Heart right ventricle (tissue), 16 donors: ENCODE results near the gene ADAMTS6. TPM values are rescaled to one million over a fixed set of nuclear protein-coding genes. Genes with fewer than 3 reads are reported as not detected.

Experiments
- ATAC-seq, 8 donors: fragments of 200-7000 bp; cut with Tn5 transposase; one replicate each; pipeline ENCODE4 v1.9.1; 2020; ENCODE audit warnings: mild to moderate bottlenecking in 8 of 8, moderate library complexity in 8 of 8, moderate number of reproducible peaks in 1 of 8
- DNase-seq, 2 donors: peaks; one replicate each; pipeline ENCODE4 v3.0.0-alpha.2; 2020
- H3K27ac ChIP-seq, 10 donors: fragments of 200-600 bp; sonication (generic) in 2 of 10; one replicate each; pipeline versions ENCODE4 v1.5.0 to v1.8.0; 2020 to 2022; ENCODE audit warnings: mild to moderate bottlenecking in 3 of 10
- H3K27me3 ChIP-seq, 7 donors: fragments of 200-600 bp; one replicate each; pipeline ENCODE4 v1.8.0; 2021 to 2022; ENCODE audit warnings: mild to moderate bottlenecking in 2 of 7
- H3K36me3 ChIP-seq, 9 donors: fragments of 200-600 bp; sonication (generic) in 1 of 9; one replicate each; pipeline versions ENCODE4 v1.5.0 to v1.8.0; 2020 to 2022; ENCODE audit warnings: mild to moderate bottlenecking in 2 of 9
- H3K4me1 ChIP-seq, 9 donors: fragments of 200-600 bp; sonication (generic) in 1 of 9; one replicate each; pipeline versions ENCODE4 v1.5.0 to v1.8.0; 2020 to 2022; ENCODE audit warnings: mild to moderate bottlenecking in 4 of 9
- H3K4me3 ChIP-seq, 10 donors: fragments of 200-600 bp; sonication (generic) in 2 of 10; one replicate each; pipeline versions ENCODE4 v1.5.0 to v1.8.0; 2020 to 2022; ENCODE audit warnings: mild to moderate bottlenecking in 7 of 10, moderate library complexity in 2 of 10
- H3K9me3 ChIP-seq, 11 donors: fragments of 200-600 bp in 10 of 11; sonication (generic) in 2 of 11; one replicate each; pipeline versions ENCODE4 v1.5.0 to v1.8.0; 2013 to 2022; ENCODE audit warnings: mild to moderate bottlenecking in 2 of 11, control low read depth in 1 of 11, moderate library complexity in 1 of 11
- CTCF ChIP-seq, 9 donors: fragments of 200-600 bp; sonication (generic) in 2 of 9; IDR thresholded peaks; one replicate each; pipeline versions ENCODE4 v1.5.0 to v1.8.0; 2021 to 2022; ENCODE audit warnings: antibody characterized with exemption in 9 of 9, mild to moderate bottlenecking in 5 of 9, moderate library complexity in 1 of 9
- WGBS, 2 donors: extraction: QIAGEN DNeasy Blood & Tissue Kit; methylation state at CpG; one replicate each; pipeline ENCODE4 v1.1.7; 2013; ENCODE audit warnings: inconsistent platforms in 1 of 2; 5-methylcytosine and 5-hydroxymethylcytosine counted together
- intact Hi-C, 10 donors: fragments of 100-400 bp; cut with DNase I; formaldehyde crosslinking; loops; one replicate each; pipeline versions ENCODE4 v1.11.1 to v1.14.2; 2022
- polyA plus RNA-seq, 2 donors: library from polyadenylated mRNA; stranded (reverse); fragments of 200-250 nt; gene quantifications; one replicate each; pipeline ENCODE4 v1.2.3, GENCODE V29; 2013
- total RNA-seq, 10 donors: library from RNA; stranded (reverse); fragmentation: NEBNext Ultra II Directional in 3 of 10; extraction: Animal tissue kit (Norgen Biotek cat#: 25700) in 3 of 10; gene quantifications; one replicate each; pipeline versions ENCODE4 v1.2.1 to v1.2.4, GENCODE V29; 2021 to 2023
- donor health status: Arrhythmogenic right ventricular cardiomyopathy.
- donor health status: ischemic (EF 13 %, LVEDD 7.1; RV severe dilation, severe dysfunction).
- donor health status: healthy with polysubstance abuse.
- donor health status: DM: no; HTN: yes; CAD: no.
- donor health status: DM: no; HTN: no; CAD: no.
- donor health status: ischemic (EF 25% LVEDD 6.9; RV normal size, moderate dysfunction).
- donor health status: ischemic (EF 25% LVEDD 5.7; RV mildly dilated, moderate dysfunction).
- donor health status: healthy.
- donor health status: DM: yes; HTN: yes; CAD: no.
- donor health status: Ischemic cardiomyopathy.
- donor health status: ischemic (EF 35%, LVEDD 5.7; RV mildly dilated, moderate dysfunction).
- donor health status: nonischemic (EF 11% LVEDD 7.7; RV severe dilation, severe dysfunction).
- donor health status: DM: yes; HTN: yes; CAD: no.
- donor health status: PGD.
- donor health status: ischemic (EF 29% LVEDD 5.4; RV normal size, mild dysfunction).
- donor health status: nonischemic (EF 23%, LVEDD 6.1; RV moderate dilation, normal function).

The ADAMTS6 gene
- total and polyA plus RNA-seq, 12 donors: 0.25 to 4.1 (median 2.1) TPM

- no peak for TF ChIP-seq CTCF (IDR thresholded peaks at IDR 0.05)
- Histone ChIP-seq H3K27ac (no peak overlapping the region), H3K4me3 (no peak overlapping the region), H3K36me3 (no peaks in the 10 kb centered on the region), H3K9me3 (no peaks in the 10 kb centered on the region), H3K4me1 (no peaks in the 10 kb centered on the region), H3K27me3 (no peaks in the 10 kb centered on the region)
- no peak for DNase-seq
- intact Hi-C loops: no loop called here
- no peak for ATAC-seq
- 88 to 93% methylated on average over 2 of the region's 2 CpGs for WGBS, 2 donors
These were observed 234.1 kb downstream of the ADAMTS6 start for GRCh38 chr5:65247594-65247993.

- Histone ChIP-seq H3K27ac (no peak overlapping the region), H3K27me3 (no peaks in the 10 kb centered on the region), H3K4me3 (no peak overlapping the region), H3K36me3 (no peaks in the 10 kb centered on the region), H3K9me3 (no peaks in the 10 kb centered on the region), H3K4me1 (no peaks in the 10 kb centered on the region)
- no peak for TF ChIP-seq CTCF (IDR thresholded peaks at IDR 0.05)
- intact Hi-C loops: no loop called here
- WGBS, 2 donors: 67 to 87% methylated on average over 4 of the region's 4 CpGs
- ATAC-seq (no peak), DNase-seq (no peak)
These were observed 235.0 kb downstream of the ADAMTS6 start for GRCh38 chr5:65246741-65247140.

- no peaks in the 10 kb centered on the region for H3K9me3 ChIP-seq
- no peak overlapping the region for H3K4me3 ChIP-seq
- 76 to 77% methylated on average over 4 of the region's 4 CpGs for WGBS, 2 donors
- no peak overlapping the region for H3K27ac ChIP-seq
- H3K27me3 ChIP-seq: no peaks in the 10 kb centered on the region
- peaks cover 0 to 3% (median 0%) of the 10 kb centered on the region in 9 donors for H3K36me3 ChIP-seq
- H3K4me1 ChIP-seq: no peaks in the 10 kb centered on the region
- ATAC-seq (no peak), DNase-seq (no peak)
- intact Hi-C loops: no loop called here
- TF ChIP-seq CTCF (IDR thresholded peaks at IDR 0.05): no peak
These were observed 237.7 kb downstream of the ADAMTS6 start for GRCh38 chr5:65244031-65244430.

GRCh38 chr5:65243161-65243560 is 238.6 kb downstream of the ADAMTS6 start:
- 76 to 87% methylated on average over 2 of the region's 2 CpGs for WGBS, 2 donors
- ATAC-seq: no peak
- H3K4me1 ChIP-seq: no peaks in the 10 kb centered on the region
- no peak for TF ChIP-seq CTCF (IDR thresholded peaks at IDR 0.05)
- intact Hi-C loops: no loop called here
- no peak for DNase-seq
- H3K4me3 ChIP-seq: no peak overlapping the region
- H3K9me3 ChIP-seq: no peaks in the 10 kb centered on the region
- no peaks in the 10 kb centered on the region for H3K27me3 ChIP-seq
- no peak overlapping the region for H3K27ac ChIP-seq
- peaks cover 0 to 3% (median 0%) of the 10 kb centered on the region in 9 donors for H3K36me3 ChIP-seq
